Measurements from ENCODE around the gene SETBP1.

SETBP1 gene

DNA sequence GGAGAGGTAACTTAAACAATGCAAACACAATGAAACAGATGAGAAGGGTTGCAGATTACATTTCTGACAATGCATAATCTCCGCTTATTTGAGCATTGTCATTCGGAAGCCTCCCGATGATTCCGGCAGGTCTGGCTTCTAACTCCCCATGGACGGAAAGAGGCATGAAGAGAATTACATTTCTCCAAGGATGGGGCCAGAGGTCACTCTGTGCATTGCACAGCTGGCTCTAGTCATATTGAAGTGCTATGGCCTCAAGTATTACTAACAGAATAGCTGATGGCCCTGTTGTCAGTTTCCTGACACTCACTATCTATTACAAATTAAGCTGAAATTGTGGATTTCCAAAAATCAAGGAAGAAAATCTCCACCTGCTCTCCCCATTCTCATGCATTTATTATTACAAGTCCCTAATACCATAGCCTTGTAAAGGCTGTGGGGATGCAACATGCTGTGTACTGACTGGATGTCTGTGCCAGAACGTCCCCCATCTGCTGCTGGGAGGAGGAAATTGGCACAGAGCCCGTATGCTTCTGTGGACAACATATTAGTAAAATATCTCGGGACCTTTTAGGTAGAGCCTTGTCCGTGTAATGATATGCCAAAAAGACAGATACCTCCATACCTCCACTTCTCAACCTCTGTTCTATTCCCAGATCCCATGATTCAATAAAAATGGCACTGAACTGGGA lies 168.1 kb downstream of the SETBP1 start:
- no peak overlapping the region for H3K4me3 ChIP-seq (ENCODE audit: low read length)
- DNase-seq (ENCODE audit: low read depth, low spot score) = no peak

DNA sequence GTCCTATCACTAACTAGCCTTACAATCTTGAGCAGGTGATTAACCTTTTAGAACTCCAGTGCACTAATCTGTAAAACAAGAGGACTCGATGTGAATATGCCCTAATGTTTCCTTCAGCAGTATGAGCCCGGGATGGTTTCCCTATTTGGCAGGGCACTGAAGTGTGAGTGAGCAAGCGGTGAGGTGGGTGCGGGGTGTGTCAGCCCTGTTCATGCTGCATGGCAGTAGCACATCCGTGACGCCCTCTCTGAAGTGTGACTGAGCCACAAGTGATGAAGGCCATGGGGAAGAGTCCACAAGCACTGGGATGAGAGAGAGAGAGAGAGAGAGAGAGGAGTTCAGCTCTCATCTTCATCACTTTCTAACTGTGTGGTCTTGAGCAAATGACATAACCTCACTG lies 168.7 kb downstream of the SETBP1 start:
- DNase-seq (ENCODE audit: low read depth, low spot score) = no peak
- no peak overlapping the region for H3K4me3 ChIP-seq (ENCODE audit: low read length)

DNA sequence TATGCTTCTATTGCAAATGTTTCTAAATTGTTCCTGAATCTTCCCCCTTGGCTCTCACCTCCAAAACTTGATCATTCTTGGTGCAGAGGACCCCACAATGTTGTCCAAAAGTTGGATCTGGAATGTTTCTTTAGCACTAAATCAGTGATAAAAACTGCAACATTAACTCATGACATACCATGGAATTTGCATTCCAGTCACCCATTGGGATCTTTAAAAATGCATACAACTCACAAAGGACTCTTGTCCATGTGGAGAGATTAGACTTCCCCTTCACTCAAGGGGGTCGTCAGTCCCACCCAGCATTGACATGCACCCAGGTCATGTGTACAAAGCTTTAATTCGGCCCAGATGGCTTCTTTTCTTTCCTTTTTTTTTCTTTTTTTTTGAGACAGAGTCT lies 169.3 kb downstream of the SETBP1 start:
- H3K4me3 ChIP-seq (ENCODE audit: low read length) = no peak overlapping the region
- DNase-seq (ENCODE audit: low read depth, low spot score) = no peak

DNA sequence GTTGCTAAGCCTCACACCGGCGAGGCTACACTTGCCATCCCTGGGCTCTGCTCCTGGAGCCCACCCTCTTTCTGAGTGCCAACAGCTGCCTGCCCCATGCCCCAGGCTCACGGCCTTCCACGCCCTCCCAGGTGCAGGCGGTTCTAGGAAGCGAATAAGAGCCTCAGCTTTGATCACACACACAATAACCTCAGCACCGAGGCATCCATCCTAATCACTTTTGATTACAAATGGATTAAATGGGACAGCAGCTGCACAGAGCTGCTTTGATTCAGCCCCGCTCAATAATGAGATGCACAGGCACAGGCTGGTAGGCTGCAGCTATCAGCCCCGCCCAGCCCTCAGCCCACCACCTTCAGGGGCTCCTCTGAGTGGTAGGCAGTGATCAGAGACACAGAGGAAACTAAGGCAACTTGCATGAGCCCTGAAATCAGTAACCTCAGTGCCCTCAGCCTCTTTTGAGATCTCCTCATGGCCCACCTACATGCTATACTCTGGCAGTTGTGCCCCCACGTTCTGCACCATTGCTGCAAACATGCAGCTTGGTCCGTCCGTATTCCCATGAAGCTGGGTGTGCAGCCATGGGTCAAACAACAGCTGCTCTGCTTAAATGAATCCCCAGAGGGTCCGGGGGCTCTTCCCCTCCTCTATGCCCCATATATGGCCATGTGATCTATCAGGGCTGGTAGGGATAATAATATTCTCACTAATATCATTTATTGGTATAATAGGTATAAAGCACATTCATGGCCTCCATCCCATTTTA lies 171.4 kb downstream of the SETBP1 start:
- DNase-seq (ENCODE audit: low read depth, low spot score) = no peak
- no peak overlapping the region for H3K4me3 ChIP-seq (ENCODE audit: low read length)

DNA sequence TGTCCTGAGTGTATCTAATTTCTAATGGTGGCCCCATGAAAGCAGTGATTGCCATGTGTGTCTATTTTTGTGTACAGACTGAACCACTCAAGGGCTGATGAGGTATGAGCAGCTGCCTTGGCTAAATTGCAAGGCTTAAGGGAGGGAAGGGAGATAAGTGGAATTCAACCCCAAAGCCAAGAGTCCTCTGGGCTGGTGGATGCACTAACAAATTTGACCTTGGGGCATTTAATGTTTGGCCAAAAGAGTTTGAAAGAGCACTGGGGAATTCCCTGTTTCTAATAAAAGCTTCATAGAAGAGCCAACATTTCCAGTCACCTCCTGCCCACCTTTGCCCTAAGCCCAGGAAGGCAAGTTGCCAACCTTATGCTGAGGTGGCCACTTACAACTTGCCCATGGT lies 172.1 kb downstream of the SETBP1 start:
- no peak for DNase-seq (ENCODE audit: low read depth, low spot score)
- no peak overlapping the region for H3K4me3 ChIP-seq (ENCODE audit: low read length)

DNA sequence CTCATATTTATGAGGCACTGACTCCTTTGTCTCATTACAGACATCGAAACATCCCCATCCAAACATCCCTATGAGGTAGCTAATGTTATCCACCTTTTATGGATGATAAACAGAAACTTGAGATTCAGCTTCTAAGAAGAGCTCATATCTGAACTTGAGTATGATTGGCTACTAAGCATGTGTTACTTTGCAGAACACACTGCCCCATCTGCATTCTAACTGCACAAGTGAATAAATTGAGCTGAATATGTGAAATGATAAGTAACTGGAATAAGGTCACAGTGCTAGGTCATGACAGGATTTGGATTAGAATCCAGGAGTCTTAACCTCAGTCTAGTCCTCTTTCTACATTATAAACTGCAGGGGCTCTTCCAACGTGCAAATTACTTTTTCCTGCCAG lies 172.7 kb downstream of the SETBP1 start:
- H3K4me3 ChIP-seq (ENCODE audit: low read length) = no peak overlapping the region
- no peak for DNase-seq (ENCODE audit: low read depth, low spot score)

DNA sequence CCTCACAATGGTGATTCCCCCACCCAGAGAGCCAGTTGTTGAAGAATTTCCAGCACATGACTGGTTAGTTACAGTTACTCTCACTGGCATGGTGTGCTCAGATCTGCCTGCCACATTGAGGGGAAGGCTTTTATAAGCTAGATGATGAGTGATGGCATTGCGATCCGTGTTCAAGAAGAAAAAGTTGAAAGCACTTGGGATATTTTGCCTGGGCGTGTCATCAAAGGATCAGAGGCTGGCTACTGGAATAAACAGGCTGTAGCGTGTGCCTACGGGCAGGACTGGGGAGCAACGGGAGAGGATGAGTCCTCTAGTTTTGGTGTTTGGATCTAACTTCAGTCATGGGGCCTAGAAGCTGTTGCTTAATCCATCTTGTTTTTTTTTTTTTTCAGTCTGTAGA lies 175.0 kb downstream of the SETBP1 start:
- no peak for DNase-seq (ENCODE audit: low read depth, low spot score)

DNA sequence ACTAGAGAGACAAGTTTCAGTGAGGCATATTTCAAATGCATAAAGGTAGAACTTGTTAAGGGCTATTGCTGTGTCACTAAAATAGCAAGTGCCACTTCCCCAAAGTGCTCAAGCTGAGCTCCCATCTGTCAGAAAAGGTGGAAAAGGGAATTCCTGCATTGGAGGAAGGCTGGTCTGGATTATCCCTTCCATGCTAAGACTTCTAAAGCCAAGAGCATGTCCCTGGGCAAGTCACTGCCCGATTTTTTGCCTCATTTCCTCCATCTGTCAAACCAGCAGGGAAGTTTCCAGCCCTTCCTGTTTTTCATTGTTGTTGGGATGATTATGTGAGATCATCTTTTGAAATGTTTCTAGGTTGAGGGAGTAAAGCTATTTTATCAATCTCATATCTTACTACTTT lies 175.5 kb downstream of the SETBP1 start:
- no peak for DNase-seq (ENCODE audit: low read depth, low spot score)
- no peak overlapping the region for H3K4me3 ChIP-seq (ENCODE audit: low read length)

More for the DNA sequence above, 175.0 kb downstream of the SETBP1 start:
- H3K4me3 ChIP-seq (ENCODE audit: low read length) = no peak overlapping the region

DNA sequence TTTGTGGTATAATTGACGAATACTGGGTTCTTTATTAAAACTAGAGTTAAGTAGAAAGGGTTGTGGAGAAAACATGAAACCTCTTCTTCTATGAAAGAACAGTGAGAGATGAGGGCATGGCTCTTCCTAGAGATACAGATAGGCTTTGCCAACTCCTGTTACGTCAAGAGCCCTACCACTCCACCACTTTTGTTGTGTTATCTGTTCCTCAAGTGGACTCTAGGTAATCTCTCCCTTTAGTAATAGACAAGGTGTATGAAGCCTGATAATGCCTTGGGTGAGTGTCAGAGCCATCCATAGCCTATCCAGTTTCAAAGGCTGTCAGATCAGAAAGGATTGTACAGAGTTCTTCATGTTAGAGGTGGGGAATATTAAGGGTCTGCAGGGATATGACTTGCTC lies 176.4 kb downstream of the SETBP1 start:
- no peak for DNase-seq (ENCODE audit: low read depth, low spot score)

DNA sequence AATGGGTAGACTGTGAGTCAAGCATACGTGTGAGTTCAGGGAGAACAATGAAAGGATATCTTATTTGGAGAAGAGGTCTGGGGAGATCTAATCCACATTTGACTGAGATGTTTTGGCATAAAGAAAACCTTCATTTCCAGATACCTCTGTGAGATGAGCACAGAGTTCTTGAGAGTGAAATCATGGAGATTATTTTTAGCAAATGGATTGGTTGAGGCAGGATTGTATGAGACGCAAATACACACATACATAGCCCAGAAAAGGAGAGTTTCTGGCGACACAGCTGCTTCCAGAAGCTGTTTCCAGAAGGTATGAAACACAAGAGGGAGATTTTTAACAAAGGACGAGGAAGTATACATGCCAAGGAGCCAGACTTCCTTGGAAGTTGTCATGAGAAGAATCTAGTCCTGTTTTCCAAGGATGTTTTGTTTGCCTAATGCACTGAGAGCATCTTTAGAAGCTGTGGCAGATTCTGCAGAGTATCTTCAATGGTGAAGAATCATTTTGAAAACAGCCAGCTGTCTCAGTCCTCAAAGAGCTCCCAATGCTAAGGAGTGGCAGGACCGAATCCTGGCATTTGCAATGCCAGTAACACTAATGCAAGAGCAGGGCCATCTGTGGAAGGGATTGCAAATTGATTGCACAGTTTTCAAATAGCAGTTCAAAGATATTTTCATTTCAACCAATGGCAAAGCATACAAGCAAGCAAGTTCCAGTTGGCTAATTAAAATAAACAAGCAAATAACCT lies 177.2 kb downstream of the SETBP1 start:
- DNase-seq (ENCODE audit: low read depth, low spot score) = no peak
- no peak overlapping the region for H3K4me3 ChIP-seq (ENCODE audit: low read length)

More for the DNA sequence above, 176.4 kb downstream of the SETBP1 start:
- H3K4me3 ChIP-seq (ENCODE audit: low read length) = no peak overlapping the region

DNA sequence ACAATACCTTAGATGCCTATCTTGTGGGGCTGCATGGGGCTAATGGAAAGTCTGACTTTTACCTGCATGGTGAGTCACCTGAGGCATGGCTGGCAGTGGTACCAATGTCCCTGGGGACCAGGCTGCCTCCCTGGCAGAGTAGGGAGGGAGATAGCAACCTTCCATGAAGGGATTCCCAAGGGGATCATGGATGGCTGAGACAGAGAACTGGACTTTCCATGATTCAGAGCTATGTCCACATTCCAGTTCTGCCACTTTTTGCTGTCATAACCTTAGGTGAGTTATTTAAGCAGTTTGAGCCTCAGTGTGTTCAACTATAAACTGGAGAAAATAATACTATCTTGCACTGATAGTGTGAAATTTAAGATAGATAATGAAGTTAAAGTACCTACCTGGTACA lies 178.6 kb downstream of the SETBP1 start:
- no peak for DNase-seq (ENCODE audit: low read depth, low spot score)
- no peak overlapping the region for H3K4me3 ChIP-seq (ENCODE audit: low read length)

DNA sequence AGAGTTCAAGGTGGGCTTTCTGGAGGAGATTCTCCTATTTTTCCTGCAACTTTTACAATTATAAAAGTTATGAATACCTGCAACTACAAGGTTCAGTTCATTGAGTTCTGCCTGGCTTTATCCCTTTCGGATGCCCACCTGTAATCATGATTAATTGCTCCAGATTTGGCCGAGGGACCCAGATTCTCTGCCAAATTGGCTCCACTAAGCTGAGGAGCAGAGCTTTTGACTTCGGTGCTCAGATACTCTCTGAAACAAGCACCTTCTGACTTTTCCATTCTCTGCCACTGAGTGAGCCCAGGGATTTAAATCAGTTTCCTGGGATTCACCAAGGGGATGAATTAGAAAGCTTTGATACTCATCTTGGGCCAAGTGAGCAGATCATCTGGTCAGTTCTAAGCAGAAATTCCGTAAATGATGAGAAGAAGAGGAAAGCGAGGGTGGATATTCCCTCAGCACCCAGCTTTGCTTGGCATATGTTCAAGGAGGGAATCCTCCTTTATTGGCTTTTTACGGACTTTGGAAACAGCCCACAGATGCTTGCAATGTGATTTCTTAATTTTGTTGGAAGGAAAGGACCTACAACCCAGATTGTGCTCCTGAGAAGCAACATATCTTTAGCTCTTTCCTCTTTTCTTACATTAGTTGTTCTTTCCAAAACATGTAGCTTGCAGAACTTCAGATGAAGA lies 179.2 kb downstream of the SETBP1 start:
- DNase-seq (ENCODE audit: low read depth, low spot score) = no peak
- H3K4me3 ChIP-seq (ENCODE audit: low read length) = no peak overlapping the region

DNA sequence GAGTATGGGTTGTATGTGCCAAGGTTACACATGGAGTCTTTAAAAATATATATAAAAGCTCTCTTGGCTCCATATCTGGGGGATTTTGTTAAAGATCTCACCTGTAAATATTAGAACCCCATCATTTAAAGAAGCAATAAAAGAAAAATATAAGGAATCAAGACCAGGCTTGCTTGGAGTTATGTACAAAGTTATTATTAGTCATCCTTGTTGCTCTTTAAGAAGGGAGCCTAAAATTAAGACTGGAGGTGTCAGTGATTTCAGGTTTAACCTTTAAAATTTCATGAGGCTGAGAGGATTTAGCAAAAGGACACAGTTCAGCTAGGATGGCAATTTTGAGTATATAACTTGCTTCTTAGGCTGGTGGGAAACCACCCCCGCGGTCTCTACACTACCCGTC lies 181.4 kb downstream of the SETBP1 start:
- no peak overlapping the region for H3K4me3 ChIP-seq (ENCODE audit: low read length)
- DNase-seq (ENCODE audit: low read depth, low spot score) = no peak

DNA sequence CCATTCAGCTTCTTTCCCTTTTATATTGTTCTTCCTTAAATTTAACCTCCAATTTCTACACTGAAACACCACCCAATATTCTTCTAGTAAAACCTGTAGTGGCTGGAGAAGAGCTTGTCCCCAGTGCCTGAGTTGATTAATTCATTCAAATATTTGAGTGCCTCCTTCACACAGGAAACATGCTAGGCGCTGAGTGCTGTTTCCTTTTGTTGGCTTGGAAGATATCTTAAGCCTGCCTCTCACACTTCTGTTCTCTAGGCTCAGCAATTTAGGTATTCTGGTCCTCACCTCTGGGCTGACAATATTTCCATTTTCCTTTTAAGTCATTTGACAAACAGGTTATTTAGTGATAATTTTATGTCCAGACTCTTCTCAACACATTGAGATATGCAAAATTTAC lies 185.4 kb downstream of the SETBP1 start:
- H3K4me3 ChIP-seq (ENCODE audit: low read length) = no peak overlapping the region
- no peak for DNase-seq (ENCODE audit: low read depth, low spot score)

DNA sequence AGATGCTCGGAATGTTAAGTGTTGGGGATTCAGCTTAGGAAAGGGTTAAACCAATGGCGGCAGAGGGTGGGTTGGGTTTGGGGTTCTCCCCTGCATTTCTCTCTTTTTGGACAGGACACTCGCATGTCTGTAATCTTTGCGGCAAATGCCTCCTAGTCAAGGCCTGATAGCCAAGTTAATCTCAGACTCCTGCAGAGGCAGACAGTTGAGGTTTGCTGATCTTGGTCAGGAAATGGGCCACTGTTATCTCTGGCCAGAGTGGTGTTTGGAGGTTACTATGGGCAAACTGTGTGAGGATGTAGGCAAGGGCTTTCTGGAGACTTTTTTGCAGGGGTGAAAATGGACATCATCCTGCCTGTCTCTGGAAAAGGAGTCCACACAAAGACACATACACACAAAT lies 188.8 kb downstream of the SETBP1 start:
- DNase-seq (ENCODE audit: low read depth, low spot score) = no peak

DNA sequence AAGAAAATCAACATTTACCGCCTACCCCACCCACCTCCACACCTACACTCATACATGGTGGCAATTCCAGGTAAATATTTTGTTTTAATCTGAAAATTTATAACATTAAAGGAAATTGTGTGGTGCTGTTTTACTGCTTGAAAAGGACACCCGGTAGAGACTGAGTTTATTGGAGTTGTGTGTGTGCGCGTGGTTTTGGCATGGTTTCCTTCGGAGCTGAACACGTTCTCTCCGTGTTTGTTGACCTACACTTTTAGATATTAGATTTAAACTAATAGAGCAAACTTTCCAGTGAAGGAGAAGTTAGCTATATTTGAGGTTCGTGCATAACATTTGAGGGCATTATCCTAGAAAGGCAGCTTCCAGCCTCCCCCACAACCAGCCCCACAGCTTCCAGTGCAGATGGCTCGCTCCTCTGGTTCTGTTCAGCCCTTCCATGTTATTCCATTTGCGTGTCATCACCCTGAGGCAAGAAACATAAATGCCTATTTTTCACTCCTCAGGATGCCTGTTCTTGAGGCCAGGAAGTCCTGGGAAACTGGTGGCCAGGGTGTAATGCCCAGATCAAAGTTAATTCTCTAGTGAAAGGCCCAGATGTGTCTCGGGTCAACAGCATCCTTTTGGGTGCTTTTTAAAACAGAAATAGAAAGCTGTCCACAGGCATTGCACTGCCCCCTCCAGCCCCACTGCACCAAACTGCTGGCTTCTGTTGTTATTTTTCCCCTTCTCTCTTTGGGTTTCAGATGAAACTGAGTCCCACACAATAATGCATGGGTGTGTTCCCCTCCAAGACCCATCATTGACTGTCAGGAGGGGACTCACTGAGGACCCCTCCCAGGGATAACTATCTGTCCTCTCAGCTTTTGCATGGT lies 190.2 kb downstream of the SETBP1 start:
- H3K4me3 ChIP-seq (ENCODE audit: low read length) = no peak overlapping the region
- DNase-seq (ENCODE audit: low read depth, low spot score) = no peak

More for the DNA sequence above, 188.8 kb downstream of the SETBP1 start:
- no peak overlapping the region for H3K4me3 ChIP-seq (ENCODE audit: low read length)

DNA sequence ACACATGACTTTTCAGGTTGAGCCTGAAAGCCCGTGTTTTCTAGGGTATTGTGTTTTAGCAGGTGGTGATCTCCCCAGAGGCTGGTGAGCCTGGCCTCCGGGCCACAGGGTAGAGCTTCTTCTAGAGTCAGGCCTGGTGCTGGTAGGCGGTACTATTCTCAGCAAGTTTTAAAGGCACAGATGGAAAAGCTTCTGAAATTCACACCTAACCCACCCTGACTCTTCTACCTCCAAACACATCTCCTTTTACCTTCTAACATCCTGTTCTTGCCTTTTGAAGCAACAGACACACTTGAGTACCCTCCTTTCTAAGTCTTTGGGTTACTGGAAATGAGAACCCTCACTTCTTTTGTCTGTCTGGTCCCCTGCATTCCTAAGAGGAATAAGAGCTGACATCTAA lies 191.1 kb downstream of the SETBP1 start:
- DNase-seq (ENCODE audit: low read depth, low spot score) = no peak
- H3K4me3 ChIP-seq (ENCODE audit: low read length) = no peak overlapping the region

DNA sequence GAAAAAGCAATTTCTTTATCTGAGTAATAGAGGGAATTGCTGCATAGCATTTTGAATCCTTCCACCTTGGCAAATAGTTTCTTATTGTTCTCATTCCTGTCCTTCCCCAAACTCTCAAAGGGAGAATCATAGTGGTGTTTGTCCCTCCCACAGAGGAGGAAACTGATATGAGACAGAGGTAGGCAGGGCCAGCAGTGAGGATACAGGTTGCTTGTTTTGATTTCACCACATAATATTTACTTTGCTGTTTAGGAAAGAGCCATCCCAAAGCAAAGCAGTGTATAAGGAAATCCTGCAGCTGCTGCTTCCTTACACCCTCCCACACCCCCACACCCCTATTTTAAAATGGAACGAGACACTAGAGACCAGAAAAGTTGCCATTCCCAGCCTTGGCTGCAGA lies 195.3 kb downstream of the SETBP1 start:
- H3K4me3 ChIP-seq (ENCODE audit: low read length) = no peak overlapping the region
- no peak for DNase-seq (ENCODE audit: low read depth, low spot score)

DNA sequence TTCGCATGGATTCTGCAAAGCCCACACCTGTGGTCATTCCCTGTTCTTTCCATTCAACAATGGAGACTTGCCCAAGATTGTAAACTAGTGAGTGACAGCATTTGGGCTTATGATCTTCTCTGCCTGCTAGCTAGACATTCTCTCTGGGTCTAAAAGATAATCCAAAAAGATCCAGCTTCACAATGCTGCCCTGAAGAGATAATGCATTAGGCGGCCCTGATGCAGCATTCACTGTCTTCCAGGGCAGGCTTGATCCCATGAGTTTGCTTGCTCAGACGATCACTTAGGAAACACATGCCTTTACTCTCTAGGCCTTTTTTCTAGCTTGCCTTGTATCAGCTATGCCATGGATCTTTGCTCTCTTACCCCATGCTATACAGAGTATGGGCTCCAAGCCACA lies 196.1 kb downstream of the SETBP1 start:
- DNase-seq (ENCODE audit: low read depth, low spot score) = no peak
- no peak overlapping the region for H3K4me3 ChIP-seq (ENCODE audit: low read length)

All from Jurkat, Clone E6-1 (cell line).